ENCODE data around the gene SLCO2A1.

DNA sequence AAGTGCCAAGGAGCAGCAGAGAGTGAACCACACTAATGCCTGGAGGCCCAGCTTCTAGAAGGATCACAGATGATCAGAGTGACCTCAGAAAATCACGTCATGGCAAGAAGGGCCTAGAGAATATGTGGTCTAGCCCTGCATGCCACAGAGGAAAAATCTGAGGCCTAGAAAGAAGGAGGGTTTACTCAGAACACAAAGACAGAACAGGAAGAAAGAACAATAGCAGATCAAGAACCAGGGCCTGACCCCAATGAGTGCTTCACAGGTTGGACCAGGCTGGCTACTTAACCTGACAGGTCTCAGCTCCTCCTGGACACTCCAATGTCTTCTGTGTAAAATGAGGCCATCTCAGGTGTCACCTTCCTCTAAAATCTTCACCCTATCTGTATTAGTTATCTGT lies 148.2 kb downstream of the SLCO2A1 start:
- TF ChIP-seq CTCF (IDR thresholded peaks at IDR 0.05) (no peak), POLR2A (IDR thresholded peaks at IDR 0.05) (no peak)
